K562 (cell line): Measurements from ENCODE around the gene OR52A5. TPM values are rescaled to one million over a fixed set of nuclear protein-coding genes. Genes with fewer than 3 reads are reported as not detected.
A peak's percentile ranks its signal among the peaks of the same experiment; 100 is the strongest.

Experiments used
- ATAC-seq: fragments of 200-7000 bp; cut with Tn5 transposase; 3 replicates; pipeline ENCODE4 v1.9.1; 2020; ENCODE audit warnings: moderate library complexity
- BruUV-seq: library from RNA; stranded (reverse); fragments of 400-500 nt; replicated peaks from 2 replicates; lab custom pipeline; 2021; lab: Mats Ljungman, UMichigan
- CTCF ChIA-PET: fragments of 300-600 bp; formaldehyde crosslinking; extraction: SDS; loops from one replicate; lab custom pipeline; 2021; ENCODE audit warnings: low intra/inter-chr PET ratio; lab: Yijun Ruan, JAX
- POLR2A ChIA-PET: fragments of 300-600, 350-650 bp; sonication (Branson Sonifier 250); formaldehyde crosslinking; extraction: SDS; loops from one replicate; lab custom pipeline; 2021; ENCODE audit warnings: antibody characterized with exemption, inconsistent platforms; lab: Yijun Ruan, JAX
- DNase-seq, 4 experiments: peaks; one replicate each; pipeline versions ENCODE4 v3.0.0 to v3.0.0-alpha.2; 2011 to 2018; ENCODE audit warnings: low spot score in 3 of 4, mixed read lengths in 3 of 4; ENCODE audit errors: extremely low read depth in 1 of 4
- FAIRE-seq: peaks from 2 replicates; lab custom pipeline; 2011; peaks lifted over from hg19 to GRCh38; lab: Jason Lieb, UNC
- H2AFZ ChIP-seq: 2 replicates; pipeline ENCODE4 v1.6.0; 2011; ENCODE audit warnings: low read depth, low read length, control low read depth, inconsistent platforms
- H3K27ac ChIP-seq: fragments of 200-600 bp; 3 replicates; pipeline ENCODE4 v1.8.0; 2011; ENCODE audit warnings: low read depth, mild to moderate bottlenecking, control low read depth, inconsistent platforms, low read length, moderate library complexity, mixed read lengths; ENCODE audit errors: extremely low read depth
- H3K27me3 ChIP-seq, 2 experiments: fragments of 300-600 bp in 1 of 2; 2 replicates in 1 of 2; 3 replicates in 1 of 2; pipeline versions ENCODE4 v1.6.0 to v1.8.0; 2011; ENCODE audit warnings: inconsistent platforms in 2 of 2, low read length in 2 of 2, mild to moderate bottlenecking in 1 of 2, mixed read lengths in 1 of 2, moderate library complexity in 1 of 2; ENCODE audit not compliant: control insufficient read depth in 2 of 2, insufficient read depth in 2 of 2
- H3K36me3 ChIP-seq: fragments of 300-600 bp; 3 replicates; pipeline ENCODE4 v1.8.0; 2011; ENCODE audit warnings: mild to moderate bottlenecking, low read length, inconsistent platforms; ENCODE audit not compliant: control insufficient read depth, insufficient read depth
- H3K4me1 ChIP-seq, 2 experiments: fragments of 200-600 bp in 1 of 2; replicated peaks in 1 of 2; 2 replicates in 1 of 2; 3 replicates in 1 of 2; pipeline versions ENCODE4 v1.5.1 to v1.8.0; 2011; ENCODE audit warnings: inconsistent platforms in 2 of 2, low read length in 2 of 2, mild to moderate bottlenecking in 1 of 2, mixed read lengths in 1 of 2, moderate library complexity in 1 of 2; ENCODE audit not compliant: control insufficient read depth in 2 of 2, insufficient read depth in 2 of 2
- H3K4me2 ChIP-seq: 2 replicates; pipeline ENCODE4 v1.6.1; 2011; ENCODE audit warnings: low read length, control low read depth, inconsistent platforms, mixed read lengths; ENCODE audit not compliant: insufficient read depth
- H3K4me3 ChIP-seq: fragments of 200-600 bp; sonication (generic), shearing (Covaris generic); 2 replicates; pipeline ENCODE4 v1.5.1; 2016; ENCODE audit warnings: control low read depth, inconsistent platforms
- H3K79me2 ChIP-seq: fragments of 200-600 bp; 3 replicates; pipeline ENCODE4 v1.8.0; 2011; ENCODE audit warnings: low read length, inconsistent platforms; ENCODE audit not compliant: control insufficient read depth, insufficient read depth
- H3K9ac ChIP-seq, 2 experiments: 2 replicates each; pipeline versions ENCODE4 v1.6.0 to v1.6.1; 2011; ENCODE audit warnings: low read depth in 2 of 2, low read length in 2 of 2, control low read depth in 1 of 2, inconsistent platforms in 1 of 2, mild to moderate bottlenecking in 1 of 2, mixed read lengths in 1 of 2; ENCODE audit not compliant: insufficient read depth in 1 of 2
- H3K9me1 ChIP-seq: one replicate; pipeline ENCODE4 v1.6.0; 2011; ENCODE audit warnings: inconsistent platforms, mild to moderate bottlenecking, low read length, moderate library complexity; ENCODE audit not compliant: control insufficient read depth, insufficient read depth
- H3K9me3 ChIP-seq: replicated peaks from 2 replicates; pipeline ENCODE4 v1.5.1; 2011; ENCODE audit warnings: low read depth, low read length, inconsistent platforms; ENCODE audit not compliant: control insufficient read depth, insufficient read depth
- H4K20me1 ChIP-seq: replicated peaks from 2 replicates; pipeline ENCODE4 v1.6.1; 2011; ENCODE audit warnings: low read length, inconsistent platforms, mixed read lengths; ENCODE audit not compliant: control insufficient read depth, insufficient read depth
- CBFA2T3 ChIP-seq: fragments of 450-650 bp; IDR thresholded peaks from 2 replicates; pipeline ENCODE4 v1.6.1; 2017
- ELF1 ChIP-seq: fragments of 200-800 bp; sonication (Bioruptor generic); IDR thresholded peaks from 2 replicates; pipeline ENCODE4 v1.6.1; 2016; ENCODE audit warnings: missing genetic modification characterization, missing compliant biosample characterization
- ELF2 ChIP-seq: fragments of 250-450 bp; sonication (Bioruptor Pico); IDR thresholded peaks from 2 replicates; pipeline ENCODE4 v1.5.0; 2021; ENCODE audit warnings: mild to moderate bottlenecking
- FOXO4 ChIP-seq: fragments of 450-650 bp; formaldehyde crosslinking; IDR thresholded peaks from 2 replicates; pipeline ENCODE4 v1.4.0; 2020; ENCODE audit warnings: mild to moderate bottlenecking, moderate library complexity
- KDM5B ChIP-seq: fragments of 200-600 bp; sonication (generic); IDR thresholded peaks from 2 replicates; pipeline ENCODE4 v1.6.1; 2012; ENCODE audit warnings: low read depth, mild to moderate bottlenecking, moderate library complexity, low read length, control low read depth, inconsistent platforms; ENCODE audit not compliant: insufficient replicate concordance
- MTA1 ChIP-seq: fragments of 450-650 bp; IDR thresholded peaks from 2 replicates; pipeline ENCODE4 v1.6.1; 2017; ENCODE audit warnings: borderline replicate concordance
- THRAP3 ChIP-seq: fragments of 450-650 bp; IDR thresholded peaks from 2 replicates; pipeline ENCODE4 v1.6.1; 2016; ENCODE audit warnings: mild to moderate bottlenecking, inconsistent platforms, borderline replicate concordance
- WGBS: fragments of 100-300 bp; shearing (Covaris generic); methylation state at CpG from one replicate; pipeline ENCODE4 v1.1.6; 2016; ENCODE audit warnings: low coverage, mixed read lengths; ENCODE audit not compliant: insufficient coverage; ENCODE audit errors: missing lambda C conversion rate; 5-methylcytosine and 5-hydroxymethylcytosine counted together
- in situ Hi-C: fragments of 300-500 bp; cut with MboI; formaldehyde crosslinking; loops from 4 replicates; pipeline ENCODE4 v1.15.0; 2018; ENCODE audit warnings: inconsistent platforms, mixed read lengths
- intact Hi-C: fragments of 100-400 bp; cut with micrococcal nuclease; formaldehyde crosslinking; loops from 2 replicates; pipeline ENCODE4 v1.14.2; 2022
- polyA plus RNA-seq, 8 experiments: library from polyadenylated mRNA; depleted of rRNA in 4 of 8; stranded (reverse) in 5 of 8; unstranded in 3 of 8; fragments of >200 nt; fragmentation: Nextera tagmentation in 2 of 8; fragmentation: Illumina TruSeq in 1 of 8; extraction: Ambion mirVana in 2 of 8; extraction: Trizol in 1 of 8; gene quantifications; 2 replicates each; pipeline versions ENCODE4 v1.2.1 to v1.2.3, GENCODE V29; 2011 to 2014; ENCODE audit warnings: inconsistent platforms in 1 of 8, missing spikeins in 1 of 8
- total RNA-seq, 7 experiments: library from RNA; depleted of rRNA in 6 of 7; stranded (reverse); fragments of >200 nt in 6 of 7; fragmentation: Illumina TruSeq in 2 of 7; extraction: Trizol in 2 of 7; gene quantifications; 2 replicates each; pipeline versions ENCODE4 v1.2.1 to v1.2.3, GENCODE V29; 2011 to 2021; ENCODE audit warnings: low replicate concordance in 1 of 7
- TF ChIP-seq, protein P1 (sequence below): fragments of 450-650 bp; IDR thresholded peaks from 2 replicates; pipeline ENCODE4 v1.6.1; 2016; ENCODE audit warnings: mild to moderate bottlenecking, moderate library complexity

Gene OR52A5
- total and polyA plus RNA-seq, 9 of the 15 experiments (the other 6 are each of a cell fraction or from before 2014, with no cell fraction given): 0.04 to 1.1 (median 0.94) TPM; not detected in 6

DNA sequence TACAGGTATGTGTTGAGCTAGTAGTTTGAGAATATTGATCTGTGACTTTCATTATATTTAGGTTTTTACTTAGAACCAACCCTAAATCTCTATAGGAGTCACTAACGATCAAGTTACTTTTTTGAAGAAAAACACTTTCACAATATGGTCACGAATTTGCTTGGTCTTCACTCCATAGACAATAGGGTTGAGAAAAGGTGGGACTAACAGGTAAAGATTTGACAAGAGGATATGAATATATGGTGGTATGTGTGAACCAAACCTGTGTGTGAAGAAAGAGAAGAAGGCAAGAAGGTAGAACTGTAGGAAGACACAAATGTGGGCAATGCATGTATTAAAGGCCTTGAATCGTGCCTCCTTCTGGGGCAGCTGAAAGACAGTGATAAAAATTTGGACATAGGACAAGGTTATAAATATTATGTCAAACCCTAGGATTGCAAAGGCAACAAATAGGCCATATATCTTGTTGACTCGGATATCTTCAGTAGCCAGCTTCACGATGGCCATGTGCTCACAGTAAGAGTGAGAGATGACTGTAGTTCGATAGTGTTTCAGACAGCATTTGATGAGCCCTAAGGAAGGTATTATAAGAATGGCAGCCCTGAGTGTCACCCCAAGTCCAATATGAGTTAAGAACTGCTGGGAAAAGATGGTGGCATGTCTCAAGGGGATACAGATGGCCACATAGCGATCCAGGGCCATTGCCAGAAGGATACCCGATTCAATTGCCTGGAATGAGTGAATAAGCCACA is 6.4 kb downstream of the OR52A5 start:
- Histone ChIP-seq H2AFZ (peak overlapping the region; percentile 88), H3K9ac (peak overlapping the region; percentile 1 to 68; a peak in 2 of 4 replicates), H3K9me1 (no peaks in the 10 kb centered on the region), H3K79me2 (peaks cover 16% of the 10 kb centered on the region; the same call in 2 of the 3 replicates), H3K4me1 (peaks cover 5 to 16% of the 10 kb centered on the region in 2 experiments; a peak in 3 of 5 replicates), H4K20me1 (no peaks in the 10 kb centered on the region), H3K9me3 (peaks cover 3% of the 10 kb centered on the region; the same call in 1 of the 2 replicates), H3K4me2 (peak overlapping the region; percentile 82), H3K27ac (peak overlapping the region; percentile 82), H3K27me3 (no peaks in the 10 kb centered on the region), H3K4me3 (no peak overlapping the region), H3K36me3 (no peaks in the 10 kb centered on the region)
- 9% methylated on average over 8 of the region's 8 CpGs for WGBS
- intact Hi-C loops: loop anchor here (2.0 kb wide), 1 partner anchor 21 kb away; no protein-coding TSS in a partner anchor
- ATAC-seq (peak; percentile 80), FAIRE-seq (peak; percentile 90), DNase-seq (peak; percentile 31 to 89 (median 53))
- POLR2A ChIA-PET: interaction anchor here (0.6 to 1.1 kb wide), 6 partner anchors 13 to 373 kb away, joined by 3 to 4 read pairs (median 4); no protein-coding TSS in a partner anchor
- CTCF ChIA-PET: no interaction called here
- in situ Hi-C loops: no loop called here
- no TSS peak for BruUV-seq
- no peak for TF ChIP-seq MTA1
- TF ChIP-seq CBFA2T3: peak; percentile 97
- TF ChIP-seq ELF1 (tag): no peak
- TF ChIP-seq FOXO4 (CRISPR knock-in tag): 0 out of 2 replicates have a peak, but pooled peaks have one; percentile 76
- no peak for TF ChIP-seq KDM5B
- TF ChIP-seq THRAP3: no peak
- TF ChIP-seq, protein P1, sequence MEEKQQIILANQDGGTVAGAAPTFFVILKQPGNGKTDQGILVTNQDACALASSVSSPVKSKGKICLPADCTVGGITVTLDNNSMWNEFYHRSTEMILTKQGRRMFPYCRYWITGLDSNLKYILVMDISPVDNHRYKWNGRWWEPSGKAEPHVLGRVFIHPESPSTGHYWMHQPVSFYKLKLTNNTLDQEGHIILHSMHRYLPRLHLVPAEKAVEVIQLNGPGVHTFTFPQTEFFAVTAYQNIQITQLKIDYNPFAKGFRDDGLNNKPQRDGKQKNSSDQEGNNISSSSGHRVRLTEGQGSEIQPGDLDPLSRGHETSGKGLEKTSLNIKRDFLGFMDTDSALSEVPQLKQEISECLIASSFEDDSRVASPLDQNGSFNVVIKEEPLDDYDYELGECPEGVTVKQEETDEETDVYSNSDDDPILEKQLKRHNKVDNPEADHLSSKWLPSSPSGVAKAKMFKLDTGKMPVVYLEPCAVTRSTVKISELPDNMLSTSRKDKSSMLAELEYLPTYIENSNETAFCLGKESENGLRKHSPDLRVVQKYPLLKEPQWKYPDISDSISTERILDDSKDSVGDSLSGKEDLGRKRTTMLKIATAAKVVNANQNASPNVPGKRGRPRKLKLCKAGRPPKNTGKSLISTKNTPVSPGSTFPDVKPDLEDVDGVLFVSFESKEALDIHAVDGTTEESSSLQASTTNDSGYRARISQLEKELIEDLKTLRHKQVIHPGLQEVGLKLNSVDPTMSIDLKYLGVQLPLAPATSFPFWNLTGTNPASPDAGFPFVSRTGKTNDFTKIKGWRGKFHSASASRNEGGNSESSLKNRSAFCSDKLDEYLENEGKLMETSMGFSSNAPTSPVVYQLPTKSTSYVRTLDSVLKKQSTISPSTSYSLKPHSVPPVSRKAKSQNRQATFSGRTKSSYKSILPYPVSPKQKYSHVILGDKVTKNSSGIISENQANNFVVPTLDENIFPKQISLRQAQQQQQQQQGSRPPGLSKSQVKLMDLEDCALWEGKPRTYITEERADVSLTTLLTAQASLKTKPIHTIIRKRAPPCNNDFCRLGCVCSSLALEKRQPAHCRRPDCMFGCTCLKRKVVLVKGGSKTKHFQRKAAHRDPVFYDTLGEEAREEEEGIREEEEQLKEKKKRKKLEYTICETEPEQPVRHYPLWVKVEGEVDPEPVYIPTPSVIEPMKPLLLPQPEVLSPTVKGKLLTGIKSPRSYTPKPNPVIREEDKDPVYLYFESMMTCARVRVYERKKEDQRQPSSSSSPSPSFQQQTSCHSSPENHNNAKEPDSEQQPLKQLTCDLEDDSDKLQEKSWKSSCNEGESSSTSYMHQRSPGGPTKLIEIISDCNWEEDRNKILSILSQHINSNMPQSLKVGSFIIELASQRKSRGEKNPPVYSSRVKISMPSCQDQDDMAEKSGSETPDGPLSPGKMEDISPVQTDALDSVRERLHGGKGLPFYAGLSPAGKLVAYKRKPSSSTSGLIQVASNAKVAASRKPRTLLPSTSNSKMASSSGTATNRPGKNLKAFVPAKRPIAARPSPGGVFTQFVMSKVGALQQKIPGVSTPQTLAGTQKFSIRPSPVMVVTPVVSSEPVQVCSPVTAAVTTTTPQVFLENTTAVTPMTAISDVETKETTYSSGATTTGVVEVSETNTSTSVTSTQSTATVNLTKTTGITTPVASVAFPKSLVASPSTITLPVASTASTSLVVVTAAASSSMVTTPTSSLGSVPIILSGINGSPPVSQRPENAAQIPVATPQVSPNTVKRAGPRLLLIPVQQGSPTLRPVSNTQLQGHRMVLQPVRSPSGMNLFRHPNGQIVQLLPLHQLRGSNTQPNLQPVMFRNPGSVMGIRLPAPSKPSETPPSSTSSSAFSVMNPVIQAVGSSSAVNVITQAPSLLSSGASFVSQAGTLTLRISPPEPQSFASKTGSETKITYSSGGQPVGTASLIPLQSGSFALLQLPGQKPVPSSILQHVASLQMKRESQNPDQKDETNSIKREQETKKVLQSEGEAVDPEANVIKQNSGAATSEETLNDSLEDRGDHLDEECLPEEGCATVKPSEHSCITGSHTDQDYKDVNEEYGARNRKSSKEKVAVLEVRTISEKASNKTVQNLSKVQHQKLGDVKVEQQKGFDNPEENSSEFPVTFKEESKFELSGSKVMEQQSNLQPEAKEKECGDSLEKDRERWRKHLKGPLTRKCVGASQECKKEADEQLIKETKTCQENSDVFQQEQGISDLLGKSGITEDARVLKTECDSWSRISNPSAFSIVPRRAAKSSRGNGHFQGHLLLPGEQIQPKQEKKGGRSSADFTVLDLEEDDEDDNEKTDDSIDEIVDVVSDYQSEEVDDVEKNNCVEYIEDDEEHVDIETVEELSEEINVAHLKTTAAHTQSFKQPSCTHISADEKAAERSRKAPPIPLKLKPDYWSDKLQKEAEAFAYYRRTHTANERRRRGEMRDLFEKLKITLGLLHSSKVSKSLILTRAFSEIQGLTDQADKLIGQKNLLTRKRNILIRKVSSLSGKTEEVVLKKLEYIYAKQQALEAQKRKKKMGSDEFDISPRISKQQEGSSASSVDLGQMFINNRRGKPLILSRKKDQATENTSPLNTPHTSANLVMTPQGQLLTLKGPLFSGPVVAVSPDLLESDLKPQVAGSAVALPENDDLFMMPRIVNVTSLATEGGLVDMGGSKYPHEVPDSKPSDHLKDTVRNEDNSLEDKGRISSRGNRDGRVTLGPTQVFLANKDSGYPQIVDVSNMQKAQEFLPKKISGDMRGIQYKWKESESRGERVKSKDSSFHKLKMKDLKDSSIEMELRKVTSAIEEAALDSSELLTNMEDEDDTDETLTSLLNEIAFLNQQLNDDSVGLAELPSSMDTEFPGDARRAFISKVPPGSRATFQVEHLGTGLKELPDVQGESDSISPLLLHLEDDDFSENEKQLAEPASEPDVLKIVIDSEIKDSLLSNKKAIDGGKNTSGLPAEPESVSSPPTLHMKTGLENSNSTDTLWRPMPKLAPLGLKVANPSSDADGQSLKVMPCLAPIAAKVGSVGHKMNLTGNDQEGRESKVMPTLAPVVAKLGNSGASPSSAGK: peak; percentile 96
- TF ChIP-seq ELF2: no peak
